GM18873 (cell line): ENCODE measurements around the gene GLTP.
"Not testable (repeated sequence)": the region's sequence is repeated elsewhere in the genome, so short reads cannot be mapped to it uniquely, and the experiment has no call there.

ENCODE experiments used
- ATAC-seq: cut with Tn5 transposase; IDR thresholded peaks from one replicate; pipeline ENCODE4 v1.9.1; 2021; ENCODE audit warnings: mild to moderate bottlenecking, moderate library complexity, moderate number of reproducible peaks; ENCODE audit not compliant: unreplicated experiment, low FRiP score

GLTP gene

GRCh38 chr12:109879351-109880042 lies 844 bp downstream of the GLTP start:
- no peak for ATAC-seq

- no peak for ATAC-seq
Observed at GRCh38 chr12:109878749-109879148, 1.6 kb downstream of the GLTP start.

GRCh38 chr12:109878247-109878625 lies 2.1 kb downstream of the GLTP start:
- ATAC-seq: no peak

GRCh38 chr12:109877504-109878246 lies 2.7 kb downstream of the GLTP start:
- no peak for ATAC-seq

GRCh38 chr12:109876406-109876805 lies 3.9 kb downstream of the GLTP start:
- ATAC-seq: no peak

- ATAC-seq: no peak
Observed at GRCh38 chr12:109875572-109876131, 4.7 kb downstream of the GLTP start.

- ATAC-seq: no peak
Observed at GRCh38 chr12:109873653-109874052, 6.7 kb downstream of the GLTP start.

GRCh38 chr12:109871668-109872314 lies 8.6 kb downstream of the GLTP start:
- no peak for ATAC-seq

GRCh38 chr12:109870648-109871047 lies 9.7 kb downstream of the GLTP start:
- no peak for ATAC-seq

GRCh38 chr12:109868182-109869051 lies 11.9 kb downstream of the GLTP start:
- no peak for ATAC-seq

GRCh38 chr12:109864916-109865315 lies 15.4 kb downstream of the GLTP start:
- ATAC-seq: no peak

GRCh38 chr12:109863847-109864712 lies 16.3 kb downstream of the GLTP start:
- ATAC-seq: no peak

GRCh38 chr12:109862491-109862890 lies 17.9 kb downstream of the GLTP start:
- not testable (repeated sequence) for ATAC-seq

- ATAC-seq: no peak
Observed at GRCh38 chr12:109861689-109862314, 18.5 kb downstream of the GLTP start.

- no peak for ATAC-seq
Observed at GRCh38 chr12:109860977-109861376, 19.4 kb downstream of the GLTP start.

GRCh38 chr12:109858764-109859163 lies 21.6 kb downstream of the GLTP start:
- ATAC-seq: no peak

- no peak for ATAC-seq
Observed at GRCh38 chr12:109857715-109858114, 22.6 kb downstream of the GLTP start.

GRCh38 chr12:109855377-109855776 lies 25.0 kb downstream of the GLTP start:
- ATAC-seq: no peak

GRCh38 chr12:109850518-109850917 lies 29.8 kb downstream of the GLTP start:
- not testable (repeated sequence) for ATAC-seq
